KOPT-K1 (cell line): ENCODE data around the gene RAD21L1.

Experiments
- H3K27ac ChIP-seq: fragments of 200-600 bp; sonication (generic); 2 replicates; pipeline ENCODE4 v1.5.1; 2016; ENCODE audit warnings: antibody characterized with exemption, mild to moderate bottlenecking, low read depth, low read length; ENCODE audit not compliant: poor library complexity, severe bottlenecking
- H3K36me3 ChIP-seq: fragments of 200-600 bp; sonication (generic); 2 replicates; pipeline ENCODE4 v1.5.1; 2017; ENCODE audit warnings: antibody characterized with exemption, mild to moderate bottlenecking, low read length, moderate library complexity; ENCODE audit not compliant: insufficient read depth
- H3K9me3 ChIP-seq: fragments of 200-600 bp; sonication (generic); 2 replicates; pipeline ENCODE4 v1.5.1; 2017; ENCODE audit warnings: antibody characterized with exemption, low read length, mild to moderate bottlenecking; ENCODE audit not compliant: insufficient read depth, poor library complexity, severe bottlenecking

RAD21L1 gene

GRCh38 chr20:1189827-1190226 lies 36.0 kb upstream of the RAD21L1 start:
- H3K27ac ChIP-seq = no peak overlapping the region
- no peaks in the 10 kb centered on the region for H3K9me3 ChIP-seq
- H3K36me3 ChIP-seq = no peaks in the 10 kb centered on the region

- no peaks in the 10 kb centered on the region for H3K9me3 ChIP-seq
- H3K36me3 ChIP-seq = no peaks in the 10 kb centered on the region
- no peak overlapping the region for H3K27ac ChIP-seq
Measured at GRCh38 chr20:1190847-1191246, 35.0 kb upstream of the RAD21L1 start.

GRCh38 chr20:1191299-1191698 lies 34.5 kb upstream of the RAD21L1 start:
- Histone ChIP-seq H3K27ac (no peak overlapping the region), H3K36me3 (no peaks in the 10 kb centered on the region), H3K9me3 (no peaks in the 10 kb centered on the region)

- no peaks in the 10 kb centered on the region for H3K9me3 ChIP-seq
- no peaks in the 10 kb centered on the region for H3K36me3 ChIP-seq
- H3K27ac ChIP-seq = no peak overlapping the region
Measured at GRCh38 chr20:1195226-1195625, 30.6 kb upstream of the RAD21L1 start.

- Histone ChIP-seq H3K9me3 (no peaks in the 10 kb centered on the region), H3K27ac (no peak overlapping the region), H3K36me3 (no peaks in the 10 kb centered on the region)
Measured at GRCh38 chr20:1196634-1197033, 29.2 kb upstream of the RAD21L1 start.

- Histone ChIP-seq H3K9me3 (no peaks in the 10 kb centered on the region), H3K36me3 (no peaks in the 10 kb centered on the region), H3K27ac (no peak overlapping the region)
Measured at GRCh38 chr20:1197801-1198200, 28.0 kb upstream of the RAD21L1 start.

GRCh38 chr20:1198751-1199150 lies 27.1 kb upstream of the RAD21L1 start:
- H3K9me3 ChIP-seq = no peaks in the 10 kb centered on the region
- no peaks in the 10 kb centered on the region for H3K36me3 ChIP-seq
- no peak overlapping the region for H3K27ac ChIP-seq

GRCh38 chr20:1199212-1199873 lies 26.5 kb upstream of the RAD21L1 start:
- Histone ChIP-seq H3K9me3 (no peaks in the 10 kb centered on the region), H3K27ac (no peak overlapping the region), H3K36me3 (no peaks in the 10 kb centered on the region)

- no peaks in the 10 kb centered on the region for H3K9me3 ChIP-seq
- H3K27ac ChIP-seq = no peak overlapping the region
Measured at GRCh38 chr20:1199964-1200363, 25.9 kb upstream of the RAD21L1 start.

GRCh38 chr20:1202762-1203504 lies 22.9 kb upstream of the RAD21L1 start, which contains the start of gene C20orf202:
Gene C20orf202 (plus strand): TSS chr20:1203454. CDS start chr20:1203586, 132 bp downstream.
- Histone ChIP-seq H3K9me3 (no peaks in the 10 kb centered on the region), H3K36me3 (no peaks in the 10 kb centered on the region), H3K27ac (no peak within 1 kb of the TSS)

More at GRCh38 chr20:1199964-1200363, 25.9 kb upstream of the RAD21L1 start:
- H3K36me3 ChIP-seq = no peaks in the 10 kb centered on the region

- no peaks in the 10 kb centered on the region for H3K36me3 ChIP-seq
- no peaks in the 10 kb centered on the region for H3K9me3 ChIP-seq
- no peak overlapping the region for H3K27ac ChIP-seq
Measured at GRCh38 chr20:1203630-1204029, 22.2 kb upstream of the RAD21L1 start.

- Histone ChIP-seq H3K9me3 (no peaks in the 10 kb centered on the region), H3K27ac (no peak overlapping the region), H3K36me3 (no peaks in the 10 kb centered on the region)
Measured at GRCh38 chr20:1204113-1204512, 21.7 kb upstream of the RAD21L1 start.

GRCh38 chr20:1204576-1204975 lies 21.3 kb upstream of the RAD21L1 start:
- H3K36me3 ChIP-seq = no peaks in the 10 kb centered on the region
- H3K9me3 ChIP-seq = no peaks in the 10 kb centered on the region
- no peak overlapping the region for H3K27ac ChIP-seq

- Histone ChIP-seq H3K9me3 (no peaks in the 10 kb centered on the region), H3K36me3 (no peaks in the 10 kb centered on the region), H3K27ac (no peak overlapping the region)
Measured at GRCh38 chr20:1205802-1206201, 20.0 kb upstream of the RAD21L1 start.

GRCh38 chr20:1206366-1207148 lies 19.3 kb upstream of the RAD21L1 start:
- H3K36me3 ChIP-seq = no peaks in the 10 kb centered on the region
- no peaks in the 10 kb centered on the region for H3K9me3 ChIP-seq
- H3K27ac ChIP-seq = no peak overlapping the region
